Glutamatergic neuron (in vitro differentiated cells): ENCODE data around the gene LARP1B. TPM values are rescaled to one million over a fixed set of nuclear protein-coding genes. Genes with fewer than 3 reads are reported as not detected.

ENCODE experiments used
- DNase-seq: peaks from one replicate; pipeline ENCODE4 v3.0.0; 2022
- H3K27ac Mint-ChIP-seq: one replicate; pipeline ENCODE4 v1.8.0; 2020; ENCODE audit warnings: mild to moderate bottlenecking, mixed read lengths, inconsistent platforms; ENCODE audit not compliant: unreplicated experiment
- H3K27me3 Mint-ChIP-seq: one replicate; pipeline ENCODE4 v1.8.0; 2020; ENCODE audit warnings: mild to moderate bottlenecking, moderate library complexity, mixed read lengths, inconsistent platforms; ENCODE audit not compliant: unreplicated experiment
- H3K36me3 Mint-ChIP-seq: one replicate; pipeline ENCODE4 v1.8.0; 2020; ENCODE audit warnings: mild to moderate bottlenecking, mixed read lengths, inconsistent platforms; ENCODE audit not compliant: unreplicated experiment
- H3K4me1 Mint-ChIP-seq: one replicate; pipeline ENCODE4 v1.8.0; 2020; ENCODE audit warnings: mild to moderate bottlenecking, low read depth, mixed read lengths, inconsistent platforms; ENCODE audit not compliant: unreplicated experiment
- H3K4me3 Mint-ChIP-seq: one replicate; pipeline ENCODE4 v1.8.0; 2020; ENCODE audit warnings: mild to moderate bottlenecking, mixed read lengths, inconsistent platforms; ENCODE audit not compliant: unreplicated experiment
- H3K9me3 Mint-ChIP-seq: one replicate; pipeline ENCODE4 v1.8.0; 2020; ENCODE audit warnings: mild to moderate bottlenecking, moderate library complexity, mixed read lengths, inconsistent platforms; ENCODE audit not compliant: unreplicated experiment
- total RNA-seq: library from RNA; stranded (reverse); fragmentation: NEBNext Ultra II Directional; extraction: Animal tissue kit (Norgen Biotek cat#: 25700); gene quantifications from one replicate; pipeline ENCODE4 v1.2.1, GENCODE V29; 2021; ENCODE audit not compliant: unreplicated experiment
- TF ChIP-seq, protein P1 (sequence below): fragments of 200-600 bp; sonication (generic); IDR thresholded peaks from one replicate; pipeline ENCODE4 v1.5.0; 2021; ENCODE audit not compliant: partially characterized antibody, unreplicated experiment

The LARP1B gene
- total RNA-seq, 1 donor from 2014 or later, result 16.1 TPM

DNA sequence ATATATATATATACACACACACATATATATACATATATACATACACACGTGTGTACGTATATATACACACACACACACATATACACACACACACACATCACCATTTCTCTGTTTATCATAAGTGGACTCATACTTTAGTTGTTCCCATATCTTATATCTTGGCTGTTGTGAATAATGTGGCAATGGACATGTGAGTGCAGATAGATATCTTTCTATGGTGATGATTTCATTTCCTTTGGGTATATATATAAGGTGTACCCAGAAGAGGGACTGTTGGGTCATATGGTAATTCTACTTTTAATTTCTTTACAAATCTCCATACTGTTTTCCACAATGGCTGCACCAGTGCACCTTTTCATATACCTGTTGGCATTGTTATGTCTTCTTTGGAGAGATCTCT is 105.9 kb downstream of the LARP1B start:
- H3K27ac Mint-ChIP-seq, result no peak overlapping the region
- no peaks in the 10 kb centered on the region for H3K36me3 Mint-ChIP-seq
- no peaks in the 10 kb centered on the region for H3K4me1 Mint-ChIP-seq
- no peak for DNase-seq
- TF ChIP-seq, protein P1, sequence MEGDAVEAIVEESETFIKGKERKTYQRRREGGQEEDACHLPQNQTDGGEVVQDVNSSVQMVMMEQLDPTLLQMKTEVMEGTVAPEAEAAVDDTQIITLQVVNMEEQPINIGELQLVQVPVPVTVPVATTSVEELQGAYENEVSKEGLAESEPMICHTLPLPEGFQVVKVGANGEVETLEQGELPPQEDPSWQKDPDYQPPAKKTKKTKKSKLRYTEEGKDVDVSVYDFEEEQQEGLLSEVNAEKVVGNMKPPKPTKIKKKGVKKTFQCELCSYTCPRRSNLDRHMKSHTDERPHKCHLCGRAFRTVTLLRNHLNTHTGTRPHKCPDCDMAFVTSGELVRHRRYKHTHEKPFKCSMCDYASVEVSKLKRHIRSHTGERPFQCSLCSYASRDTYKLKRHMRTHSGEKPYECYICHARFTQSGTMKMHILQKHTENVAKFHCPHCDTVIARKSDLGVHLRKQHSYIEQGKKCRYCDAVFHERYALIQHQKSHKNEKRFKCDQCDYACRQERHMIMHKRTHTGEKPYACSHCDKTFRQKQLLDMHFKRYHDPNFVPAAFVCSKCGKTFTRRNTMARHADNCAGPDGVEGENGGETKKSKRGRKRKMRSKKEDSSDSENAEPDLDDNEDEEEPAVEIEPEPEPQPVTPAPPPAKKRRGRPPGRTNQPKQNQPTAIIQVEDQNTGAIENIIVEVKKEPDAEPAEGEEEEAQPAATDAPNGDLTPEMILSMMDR, result no peak
- H3K4me3 Mint-ChIP-seq, result no peak overlapping the region
- no peaks in the 10 kb centered on the region for H3K9me3 Mint-ChIP-seq
- no peaks in the 10 kb centered on the region for H3K27me3 Mint-ChIP-seq

- TF ChIP-seq, protein P1, result no peak
- no peak overlapping the region for H3K27ac Mint-ChIP-seq
- H3K36me3 Mint-ChIP-seq, result no peaks in the 10 kb centered on the region
- H3K4me1 Mint-ChIP-seq, result no peaks in the 10 kb centered on the region
- no peak for DNase-seq
- H3K4me3 Mint-ChIP-seq, result no peak overlapping the region
- no peaks in the 10 kb centered on the region for H3K27me3 Mint-ChIP-seq
- no peaks in the 10 kb centered on the region for H3K9me3 Mint-ChIP-seq
Measured at GRCh38 chr4:128168701-128169100, 107.6 kb downstream of the LARP1B start.

DNA sequence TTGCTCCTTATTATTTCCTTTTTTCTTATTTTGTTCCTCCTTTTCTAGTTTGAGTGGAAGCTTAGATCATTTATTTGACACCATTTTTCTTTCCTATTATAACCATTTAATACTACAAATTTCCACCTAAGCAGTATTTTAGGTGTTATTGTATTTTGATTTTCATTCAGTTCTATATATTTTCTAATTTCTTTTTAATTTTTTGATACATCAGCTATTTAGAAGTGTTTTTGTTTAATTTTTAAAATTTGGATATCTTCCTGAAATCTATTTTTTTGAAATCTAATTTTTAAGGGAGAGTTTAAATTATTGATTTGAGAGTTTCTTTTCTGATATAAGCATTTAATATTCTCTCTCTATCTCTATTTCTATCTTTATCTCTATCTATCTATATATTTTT is 108.1 kb downstream of the LARP1B start:
- Mint-ChIP-seq H3K36me3 (no peaks in the 10 kb centered on the region), H3K4me3 (no peak overlapping the region), H3K9me3 (no peaks in the 10 kb centered on the region), H3K27ac (no peak overlapping the region), H3K27me3 (no peaks in the 10 kb centered on the region), H3K4me1 (no peaks in the 10 kb centered on the region)
- TF ChIP-seq, protein P1, result no peak
- no peak for DNase-seq

DNA sequence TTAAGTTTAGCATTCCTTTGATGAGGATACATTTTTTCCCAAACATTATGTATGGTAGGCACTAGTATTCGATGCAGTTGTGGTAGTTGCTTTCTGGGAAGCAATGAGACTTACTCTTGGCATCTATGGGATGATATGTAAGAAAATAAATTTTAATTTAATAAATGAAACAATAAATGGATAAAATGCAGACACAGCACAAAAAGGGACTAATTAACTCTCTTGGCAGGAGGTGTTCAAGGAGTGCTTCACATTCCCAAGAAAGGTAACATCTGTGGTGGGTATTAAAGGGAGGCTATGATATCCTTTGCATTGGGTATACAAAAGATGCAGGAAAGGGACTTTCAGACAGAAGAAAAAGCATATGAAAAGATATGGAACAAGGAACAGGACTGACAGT is 115.5 kb downstream of the LARP1B start:
- no peaks in the 10 kb centered on the region for H3K4me1 Mint-ChIP-seq
- no peak overlapping the region for H3K4me3 Mint-ChIP-seq
- H3K36me3 Mint-ChIP-seq, result no peaks in the 10 kb centered on the region
- peaks cover 2% of the 10 kb centered on the region for H3K27me3 Mint-ChIP-seq
- H3K27ac Mint-ChIP-seq, result no peak overlapping the region
- TF ChIP-seq, protein P1, result no peak
- DNase-seq, result no peak
- H3K9me3 Mint-ChIP-seq, result no peaks in the 10 kb centered on the region

GRCh38 chr4:128177498-128177897 is 116.4 kb downstream of the LARP1B start:
- Mint-ChIP-seq H3K36me3 (peaks cover under 1% of the 10 kb centered on the region), H3K9me3 (no peaks in the 10 kb centered on the region), H3K4me3 (no peak overlapping the region), H3K4me1 (no peaks in the 10 kb centered on the region), H3K27me3 (peaks cover 2% of the 10 kb centered on the region), H3K27ac (no peak overlapping the region)
- TF ChIP-seq, protein P1, result no peak
- DNase-seq, result no peak
